ENCODE measurements around the gene SNRPD3.
"Not testable (repeated sequence)": the region's sequence is repeated elsewhere in the genome, so short reads cannot be mapped to it uniquely, and the experiment has no call there.

SNRPD3 gene

GRCh38 chr22:24555165-24556039, at the start of gene SNRPD3:
TSS of gene SNRPD3 (plus strand) at chr22:24555999. CDS start at chr22:24557675, 1,676 bp downstream.
- DNase-seq, result peak; percentile 99 to 100

DNA sequence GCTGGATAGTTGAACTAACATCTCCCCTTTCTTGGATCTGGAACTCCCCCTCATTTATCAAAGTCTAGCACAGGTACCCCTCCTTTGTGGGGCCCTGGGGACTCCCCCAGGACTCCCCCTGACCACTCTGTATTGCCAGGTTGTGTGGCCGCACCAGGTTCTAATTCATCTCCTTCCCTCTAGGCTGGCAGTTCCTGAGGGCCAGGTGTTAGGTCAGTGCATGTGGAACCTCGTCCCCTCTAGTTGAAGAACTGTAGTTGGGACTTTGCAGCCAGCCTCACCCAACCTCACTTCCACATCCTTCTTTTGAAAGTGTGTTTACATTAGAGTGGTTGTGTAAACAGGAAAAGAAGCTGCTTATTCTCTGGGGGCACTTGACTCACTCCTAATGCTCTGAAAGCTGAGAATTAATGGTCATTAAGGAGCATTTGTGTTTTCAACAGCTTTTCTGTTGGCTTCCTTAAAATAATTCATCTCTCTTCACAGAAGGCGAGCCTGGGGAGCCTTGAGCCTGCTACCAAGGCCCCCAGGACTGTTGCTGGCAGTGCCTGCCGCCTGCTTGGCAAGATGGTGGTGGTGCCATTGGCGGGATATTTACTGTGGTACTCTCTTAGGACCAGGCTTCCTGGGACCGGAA, 48.9 kb upstream of the SNRPD3 start:
- no peak for DNase-seq

- no peak for DNase-seq
These were observed 48.1 kb upstream of the SNRPD3 start for GRCh38 chr22:24507716-24508115.

- peak in 1 of 2 donors; percentile 9 for DNase-seq
These were observed 44.9 kb upstream of the SNRPD3 start for GRCh38 chr22:24510637-24511625.

- peak in 1 of 2 donors; percentile 49 for DNase-seq
These were observed 43.8 kb upstream of the SNRPD3 start for GRCh38 chr22:24512043-24512442.

GRCh38 chr22:24513378-24514240, 42.2 kb upstream of the SNRPD3 start:
- no peak for DNase-seq

DNA sequence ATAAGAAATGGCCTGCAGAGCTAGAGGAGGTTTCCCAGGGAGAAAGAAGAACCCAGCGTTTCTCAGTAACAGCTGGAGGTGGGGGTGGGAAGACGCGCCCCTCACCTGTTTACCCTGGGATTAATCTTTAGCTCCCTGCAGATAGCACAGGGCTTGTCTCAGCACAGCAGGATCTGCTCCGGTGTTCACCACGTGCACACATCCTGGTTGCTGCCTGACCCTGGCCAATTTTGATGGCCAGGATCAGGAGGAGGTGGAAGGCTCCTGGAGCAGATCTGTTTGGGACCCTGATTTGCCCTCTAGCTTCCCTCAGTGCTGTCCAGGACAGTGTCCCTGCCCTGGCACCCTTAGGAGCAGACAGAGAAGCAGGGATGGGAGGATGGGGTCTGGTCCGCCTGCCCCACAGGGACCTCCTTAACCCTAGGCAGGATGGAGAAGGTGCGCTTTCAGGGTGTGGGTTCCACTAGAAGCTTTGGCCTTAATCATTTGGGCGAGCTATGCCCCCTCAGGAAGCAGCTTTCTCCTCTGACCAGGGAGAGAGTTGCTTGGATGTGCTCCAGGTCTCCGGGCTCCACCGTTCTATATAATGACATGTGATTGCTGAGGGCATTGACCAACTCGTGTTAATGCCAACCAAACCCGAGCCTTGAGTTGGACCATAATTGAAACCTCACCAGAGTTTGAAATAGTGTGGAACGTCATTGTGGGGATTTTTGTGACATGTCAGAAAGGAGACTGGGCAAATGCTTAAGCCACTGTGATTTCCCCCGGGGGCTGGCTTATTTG, 41.4 kb upstream of the SNRPD3 start:
- DNase-seq, result peak in 1 of 2 donors; percentile 6

DNA sequence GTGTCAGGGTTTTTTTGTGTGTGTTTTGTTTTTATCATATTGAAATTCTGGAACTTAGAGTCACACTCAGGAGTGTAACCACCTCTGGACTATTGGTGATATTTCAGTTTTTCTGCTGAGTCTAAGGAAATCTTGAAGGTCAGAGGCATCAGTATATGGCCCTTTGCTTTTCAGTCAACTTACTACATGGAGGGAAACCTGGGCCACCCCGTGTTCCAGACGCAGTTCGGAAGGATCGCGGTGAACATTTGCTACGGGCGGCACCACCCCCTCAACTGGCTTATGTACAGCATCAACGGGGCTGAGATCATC, 40.8 kb upstream of the SNRPD3 start:
- DNase-seq, result no peak

GRCh38 chr22:24516301-24516737, 39.5 kb upstream of the SNRPD3 start:
- DNase-seq, result peak in 1 of 2 donors; percentile 39

DNA sequence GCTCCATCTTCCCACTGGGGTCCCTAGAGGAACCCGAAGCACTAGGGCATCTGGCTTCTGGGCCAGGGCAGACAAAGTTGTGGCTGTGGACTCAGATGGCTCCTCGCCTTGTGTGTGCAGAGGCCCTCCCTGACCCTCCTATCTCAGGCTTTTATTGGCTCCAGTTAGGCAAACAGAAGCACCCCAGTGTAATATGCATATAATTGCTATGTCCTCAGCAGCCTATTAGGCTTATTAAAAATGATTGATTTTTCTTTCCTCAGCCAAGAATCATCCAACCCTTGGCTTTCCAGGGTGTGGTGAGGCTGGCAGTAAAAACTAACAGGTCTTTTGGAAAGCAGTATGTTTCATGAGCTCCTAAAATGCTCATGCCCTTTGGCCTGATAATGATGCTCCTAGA, 38.4 kb upstream of the SNRPD3 start:
- DNase-seq, result no peak

GRCh38 chr22:24518228-24518627, 37.6 kb upstream of the SNRPD3 start:
- DNase-seq, result no peak

DNA sequence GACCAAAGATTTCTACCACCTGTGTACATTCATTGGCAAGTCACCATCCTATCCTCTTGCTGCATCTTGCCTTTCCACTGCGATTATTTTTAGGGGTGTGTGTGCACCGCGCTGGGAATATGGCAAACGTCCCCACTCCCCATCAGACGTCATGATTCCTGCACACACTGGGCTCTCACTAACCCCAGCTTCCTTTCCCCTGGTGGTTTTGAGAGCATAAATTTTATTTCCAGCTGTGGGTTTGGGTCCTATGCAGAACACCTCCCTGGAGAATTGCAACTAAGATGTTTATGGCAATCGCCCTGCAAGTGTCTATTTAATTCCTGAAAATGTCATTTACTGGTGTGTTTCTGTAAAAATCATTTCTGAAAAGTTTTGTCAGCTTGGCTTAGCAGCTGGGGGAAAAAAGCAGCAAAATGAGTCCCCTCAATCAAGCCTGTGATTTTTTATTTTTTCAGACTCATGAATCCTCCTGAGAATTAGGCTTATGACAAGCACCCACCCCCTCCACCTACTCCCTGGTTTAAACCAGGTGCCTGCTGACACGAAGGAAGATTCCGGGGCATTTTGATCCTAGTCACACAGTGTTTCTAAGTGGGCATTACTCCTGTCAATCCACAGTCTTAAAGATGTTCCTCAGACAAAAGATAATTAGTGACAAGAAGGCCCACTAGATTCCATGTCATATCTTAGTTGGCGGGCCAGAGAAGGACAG, 36.9 kb upstream of the SNRPD3 start:
- DNase-seq, result no peak

GRCh38 chr22:24519496-24519895, 36.3 kb upstream of the SNRPD3 start:
- DNase-seq, result no peak

- peak; percentile 38 to 49 for DNase-seq
These were observed 34.0 kb upstream of the SNRPD3 start for GRCh38 chr22:24521791-24522245.

DNA sequence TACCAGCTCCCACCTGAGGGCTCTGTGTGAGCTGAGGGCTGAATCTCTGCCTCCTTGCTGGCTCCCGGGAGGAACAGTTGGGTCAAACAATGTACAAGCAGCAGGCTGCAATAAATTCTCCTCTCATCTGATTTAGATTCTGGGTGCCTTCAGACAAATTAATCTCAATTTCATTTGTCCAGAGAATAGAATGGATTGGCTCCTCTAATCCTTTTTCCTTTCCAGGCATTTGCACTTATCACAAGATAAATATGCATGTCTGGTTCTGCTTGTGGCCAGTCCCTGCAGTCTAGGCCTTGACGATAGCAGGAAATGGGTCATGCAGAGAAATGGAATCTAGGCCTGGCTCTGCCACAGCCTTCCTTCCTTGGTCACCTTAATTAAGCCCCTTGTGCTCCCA, 31.9 kb upstream of the SNRPD3 start:
- no peak for DNase-seq

DNA sequence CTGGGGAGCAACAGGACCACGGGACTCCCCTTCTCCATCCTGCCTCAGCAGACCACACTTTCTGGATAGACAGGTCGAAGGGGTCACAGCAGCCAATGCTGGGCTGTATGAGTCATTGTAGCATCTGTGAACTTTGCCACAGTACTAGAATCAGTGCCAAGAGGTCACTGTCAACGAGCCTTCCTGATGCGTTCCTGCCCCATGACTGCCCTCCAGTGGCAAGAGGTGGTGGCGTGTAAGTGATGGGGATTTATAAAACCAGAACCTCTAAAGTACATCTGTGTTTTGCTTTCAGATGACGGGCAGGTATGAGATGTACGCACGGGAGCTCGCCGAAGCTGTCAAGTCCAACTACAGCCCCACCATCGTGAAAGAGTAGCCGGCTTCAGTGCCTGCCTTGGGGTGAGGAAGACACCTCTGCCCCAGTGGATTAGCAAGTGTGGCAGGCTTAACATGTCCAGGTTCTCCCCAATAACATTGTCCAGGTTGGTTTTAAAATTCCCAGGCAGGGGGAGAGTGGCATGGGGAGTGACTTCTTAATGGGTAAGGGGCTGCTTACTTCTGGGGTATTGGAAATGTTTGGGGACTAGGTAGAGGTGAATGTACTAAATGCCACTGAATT, 30.3 kb upstream of the SNRPD3 start:
- DNase-seq, result peak; percentile 80 to 81

GRCh38 chr22:24526191-24526590, 29.6 kb upstream of the SNRPD3 start:
- DNase-seq, result no peak

GRCh38 chr22:24529898-24530297, 25.9 kb upstream of the SNRPD3 start:
- no peak for DNase-seq

GRCh38 chr22:24530968-24531367, 24.8 kb upstream of the SNRPD3 start:
- DNase-seq, result not testable (repeated sequence)

DNA sequence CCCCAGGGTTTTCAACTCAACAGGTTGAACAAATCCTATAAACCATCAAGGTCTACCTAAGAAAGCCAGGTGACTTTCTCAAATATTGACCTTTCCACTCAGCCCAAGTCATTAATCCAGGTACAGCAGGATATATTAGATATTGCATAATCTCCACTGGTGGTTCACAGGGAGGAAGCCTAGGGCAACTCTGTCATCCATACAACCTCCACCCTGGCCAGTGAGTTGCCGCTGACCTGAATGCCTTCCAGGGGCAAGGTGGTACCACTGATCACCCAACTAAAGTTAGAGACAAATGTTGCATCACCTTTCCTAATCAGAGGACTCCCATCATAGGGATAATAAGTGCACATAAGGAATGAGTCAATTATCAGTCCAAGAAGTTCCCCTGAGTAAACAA, 23.7 kb upstream of the SNRPD3 start:
- DNase-seq, result no peak

Measured in CD4-positive, alpha-beta T cell treated with Interleukin-1 beta for 1 hour (primary cell).